Pancreas (tissue), 10 donors: ENCODE results near the gene OGFR. TPM values are rescaled to one million over a fixed set of nuclear protein-coding genes. Genes with fewer than 3 reads are reported as not detected.

Experiments used
- ATAC-seq, 4 donors: fragments of 200-7000 bp; cut with Tn5 transposase; one replicate each; pipeline versions ENCODE4 v1.8.0 to v1.9.1; 2020; ENCODE audit warnings: mild to moderate bottlenecking in 4 of 4, moderate library complexity in 4 of 4
- DNase-seq, 6 donors: peaks; one replicate each; pipeline ENCODE4 v3.0.0-alpha.2; 2020
- FAIRE-seq: peaks from 2 replicates; lab custom pipeline; 2012; peaks lifted over from hg19 to GRCh38; lab: Jason Lieb, UNC
- H3K27ac ChIP-seq, 4 donors: fragments of 200-600 bp; sonication (generic); 1 replicate in 3 of 4; 2 replicates in 1 of 4; pipeline versions ENCODE4 v1.5.0 to v1.8.0; 2020
- H3K27me3 ChIP-seq, 4 donors: fragments of 200-600 bp; one replicate each; pipeline ENCODE4 v1.8.0; 2021
- H3K36me3 ChIP-seq, 3 donors: fragments of 200-600 bp; sonication (generic) in 1 of 3; one replicate each; pipeline versions ENCODE4 v1.5.0 to v1.8.0; 2020 to 2021
- H3K4me1 ChIP-seq, 3 donors: fragments of 200-600 bp; one replicate each; pipeline ENCODE4 v1.8.0; 2021
- H3K4me3 ChIP-seq, 4 donors: fragments of 200-600 bp; sonication (generic) in 2 of 4; one replicate each; pipeline versions ENCODE4 v1.5.0 to v1.8.0; 2020 to 2021
- H3K9me3 ChIP-seq, 4 donors: fragments of 200-600 bp; one replicate each; pipeline ENCODE4 v1.8.0; 2021
- CTCF ChIP-seq, 4 donors: fragments of 200-600 bp; sonication (generic) in 3 of 4; IDR thresholded peaks; one replicate each; pipeline versions ENCODE4 v1.5.0 to v1.8.0; 2021; ENCODE audit warnings: antibody characterized with exemption in 4 of 4
- WGBS, 2 donors: extraction: QIAGEN DNeasy Blood & Tissue Kit; methylation state at CpG; one replicate each; pipeline ENCODE4 v1.1.7; 2013; 5-methylcytosine and 5-hydroxymethylcytosine counted together
- intact Hi-C, 3 donors: fragments of 100-400 bp; cut with DNase I; formaldehyde crosslinking; loops; one replicate each; pipeline versions ENCODE4 v1.11.1 to v1.14.2; 2022
- polyA plus RNA-seq, 2 donors: library from polyadenylated mRNA; stranded (reverse); fragments of 200-250 nt; gene quantifications; one replicate each; pipeline ENCODE4 v1.2.3, GENCODE V29; 2013
- total RNA-seq, 6 donors: library from RNA; stranded (reverse); fragmentation: NEBNext Ultra II Directional in 4 of 6; extraction: Animal tissue kit (Norgen Biotek cat#: 25700) in 4 of 6; gene quantifications; one replicate each; pipeline versions ENCODE4 v1.2.1 to v1.2.4, GENCODE V29; 2021 to 2023
- donor health status: healthy with polysubstance abuse.
- donor health status: DM: no; HTN: no; CAD: no; lungs with moderate emphysema.
- donor health status: DM: no; HTN: no; CAD: no.
- donor health status: control.
- donor health status: control.
- donor health status: Bipolar disorder and iron deficiency.
- donor health status: DM: yes; HTN: yes; CAD: no.
- donor health status: DM: no; HTN: no; CAD: no.
- donor health status: DM: no; HTN: no; CAD: no.
- donor health status: DM: yes; HTN: yes; CAD: no.

Gene OGFR
- total and polyA plus RNA-seq, 8 donors: 18.1 to 79.5 (median 23.0) TPM

- Histone ChIP-seq H3K9me3 (no peaks in the 10 kb centered on the region), H3K36me3 (no peaks in the 10 kb centered on the region), H3K27me3 (no peaks in the 10 kb centered on the region), H3K4me3 (no peak overlapping the region), H3K27ac (peak overlapping the region; percentile 55 to 81 (median 62)), H3K4me1 (no peaks in the 10 kb centered on the region)
- ATAC-seq (no peak), DNase-seq (peak in 2 of 6 donors; percentile 21 to 55), FAIRE-seq (no peak)
- WGBS, 2 donors: 51 to 61% methylated on average over 23 of the region's 23 CpGs
- intact Hi-C loops: no loop called here
- no peak for TF ChIP-seq CTCF (IDR thresholded peaks at IDR 0.05)
Measured at GRCh38 chr20:62772103-62772611, 32.5 kb upstream of the OGFR start.

GRCh38 chr20:62772619-62772989 is 32.0 kb upstream of the OGFR start:
- TF ChIP-seq CTCF (IDR thresholded peaks at IDR 0.05): no peak
- no peak for ATAC-seq
- no peaks in the 10 kb centered on the region for H3K4me1 ChIP-seq
- intact Hi-C loops: no loop called here
- no peak for FAIRE-seq
- H3K9me3 ChIP-seq: no peaks in the 10 kb centered on the region
- WGBS, 2 donors: 20 to 34% methylated on average over 11 of the region's 11 CpGs
- H3K27ac ChIP-seq: peak overlapping the region; percentile 55 to 81 (median 62)
- no peaks in the 10 kb centered on the region for H3K36me3 ChIP-seq
- peak in 1 of 6 donors; percentile 29 for DNase-seq
- no peaks in the 10 kb centered on the region for H3K27me3 ChIP-seq
- no peak overlapping the region for H3K4me3 ChIP-seq

- peak; percentile 49 to 64 (median 56) for ATAC-seq
- no peak for TF ChIP-seq CTCF (IDR thresholded peaks at IDR 0.05)
- 9 to 16% methylated on average over 19 of the region's 19 CpGs for WGBS, 2 donors
- peak overlapping the region; percentile 55 to 81 (median 62) for H3K27ac ChIP-seq
- no peak for FAIRE-seq
- H3K36me3 ChIP-seq: no peaks in the 10 kb centered on the region
- H3K27me3 ChIP-seq: no peaks in the 10 kb centered on the region
- H3K4me3 ChIP-seq: no peak overlapping the region
- no peaks in the 10 kb centered on the region for H3K4me1 ChIP-seq
- intact Hi-C loops: no loop called here
- DNase-seq: peak in 4 of 6 donors; percentile 33 to 61 (median 50)
- H3K9me3 ChIP-seq: no peaks in the 10 kb centered on the region
Measured at GRCh38 chr20:62772990-62773844, 31.4 kb upstream of the OGFR start.

- Histone ChIP-seq H3K4me1 (no peaks in the 10 kb centered on the region), H3K27me3 (no peaks in the 10 kb centered on the region), H3K9me3 (no peaks in the 10 kb centered on the region), H3K4me3 (no peak overlapping the region), H3K27ac (peak overlapping the region; percentile 45 to 81 (median 62)), H3K36me3 (no peaks in the 10 kb centered on the region)
- no peak for TF ChIP-seq CTCF (IDR thresholded peaks at IDR 0.05)
- FAIRE-seq (no peak), DNase-seq (peak in 2 of 6 donors; percentile 21 to 47), ATAC-seq (no peak)
- 52 to 67% methylated on average over 29 of the region's 29 CpGs for WGBS, 2 donors
- intact Hi-C loops: no loop called here
Measured at GRCh38 chr20:62773845-62774714, 30.6 kb upstream of the OGFR start.
